SH-SY5Y (cell line): ENCODE data around the gene MND1.
A peak's percentile ranks its signal among the peaks of the same experiment; 100 is the strongest.

Source experiments
- GATA2 ChIP-seq: IDR thresholded peaks from 2 replicates; pipeline ENCODE4 v1.6.1; 2011; ENCODE audit warnings: mild to moderate bottlenecking, low read depth, low read length
- GATA3 ChIP-seq: IDR thresholded peaks from 2 replicates; pipeline ENCODE4 v1.6.1; 2011; ENCODE audit warnings: low read depth, mild to moderate bottlenecking, low read length, moderate library complexity

DNA sequence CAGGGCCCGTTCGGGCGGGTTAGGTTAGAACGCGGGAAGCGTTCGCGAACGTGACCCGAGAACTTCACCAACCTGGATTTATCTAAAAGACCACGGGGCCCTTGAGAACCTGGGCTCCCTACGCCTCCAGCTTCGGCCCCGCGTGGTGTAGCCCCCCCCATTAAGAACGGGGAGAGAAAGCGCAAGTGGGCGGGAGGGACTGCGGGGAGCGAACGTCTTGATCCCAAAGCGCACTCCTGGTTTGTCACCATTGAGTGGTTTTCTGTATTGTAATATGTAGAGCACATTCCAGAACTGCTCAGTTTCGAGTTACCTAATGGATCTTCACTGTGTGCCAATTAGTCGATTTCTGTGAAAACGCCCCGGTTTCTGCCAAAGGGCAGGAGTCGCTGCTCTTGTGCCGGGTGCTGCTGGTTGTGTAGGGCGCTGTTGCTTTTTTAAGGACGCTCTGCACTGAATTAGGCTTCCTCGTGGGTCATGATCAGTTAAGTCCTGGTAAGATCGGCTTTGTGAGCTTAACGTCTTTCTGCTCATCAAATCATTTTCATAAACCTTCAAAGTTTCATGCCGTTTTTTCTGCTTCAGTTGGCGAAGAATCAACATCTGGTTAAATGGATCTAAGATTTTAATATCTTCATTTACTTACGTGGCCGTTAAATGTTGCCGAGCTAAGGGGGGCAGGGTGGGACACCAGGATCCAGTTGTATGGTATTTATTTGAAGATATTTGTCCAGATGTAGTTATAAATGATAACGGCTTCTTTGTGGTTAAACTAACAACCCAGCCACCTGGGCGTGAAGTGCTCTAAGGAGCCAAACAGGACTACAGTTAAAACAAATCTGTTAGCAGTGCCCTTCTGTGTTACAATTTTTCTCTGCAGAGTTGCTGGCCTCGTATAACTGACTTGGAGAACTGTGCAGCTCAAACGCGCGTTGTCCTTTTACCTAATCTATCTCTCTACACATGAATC lies 809 bp downstream of the MND1 start:
- TF ChIP-seq GATA3 (no peak), GATA2 (0 out of 2 replicates have a peak, but pooled peaks have one; percentile 5)
